HG02852 (cell line): Measurements from ENCODE around the gene KCNMA1.

Source experiments
- ATAC-seq: cut with Tn5 transposase; IDR thresholded peaks from one replicate; pipeline ENCODE4 v1.9.1; 2021; ENCODE audit warnings: mild to moderate bottlenecking, moderate library complexity; ENCODE audit not compliant: unreplicated experiment

The KCNMA1 gene

GRCh38 chr10:76945166-76945565 lies 692.4 kb downstream of the KCNMA1 start:
- ATAC-seq = no peak

DNA sequence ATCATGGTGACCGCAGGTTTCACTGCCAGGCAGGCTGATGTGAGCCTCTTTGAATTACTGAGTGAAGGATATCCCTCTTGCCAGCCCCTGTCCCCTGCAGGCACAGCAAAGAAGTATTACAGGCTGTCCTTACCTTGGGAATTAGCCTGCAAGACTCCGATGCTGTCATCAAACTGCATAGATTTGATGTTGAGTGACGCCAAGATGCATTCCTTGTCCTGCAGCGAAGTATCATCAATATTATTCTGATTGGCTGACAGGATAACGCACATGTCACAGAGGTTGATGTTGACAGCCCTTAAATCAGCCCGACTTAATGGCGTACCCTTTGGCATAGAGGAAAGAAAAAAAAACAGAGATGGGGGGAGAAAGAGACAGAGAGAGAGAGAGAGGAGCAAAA lies 693.0 kb downstream of the KCNMA1 start:
- no peak for ATAC-seq

- no peak for ATAC-seq
Measured at GRCh38 chr10:76942628-76943416, 694.8 kb downstream of the KCNMA1 start.

- ATAC-seq = no peak
Measured at GRCh38 chr10:76939933-76940468, 697.6 kb downstream of the KCNMA1 start.

- no peak for ATAC-seq
Measured at GRCh38 chr10:76937181-76937600, 700.4 kb downstream of the KCNMA1 start.

- no peak for ATAC-seq
Measured at GRCh38 chr10:76935941-76936613, 701.5 kb downstream of the KCNMA1 start.

GRCh38 chr10:76928565-76928964 lies 709.0 kb downstream of the KCNMA1 start:
- ATAC-seq = no peak

- no peak for ATAC-seq
Measured at GRCh38 chr10:76925636-76926405, 711.8 kb downstream of the KCNMA1 start.

DNA sequence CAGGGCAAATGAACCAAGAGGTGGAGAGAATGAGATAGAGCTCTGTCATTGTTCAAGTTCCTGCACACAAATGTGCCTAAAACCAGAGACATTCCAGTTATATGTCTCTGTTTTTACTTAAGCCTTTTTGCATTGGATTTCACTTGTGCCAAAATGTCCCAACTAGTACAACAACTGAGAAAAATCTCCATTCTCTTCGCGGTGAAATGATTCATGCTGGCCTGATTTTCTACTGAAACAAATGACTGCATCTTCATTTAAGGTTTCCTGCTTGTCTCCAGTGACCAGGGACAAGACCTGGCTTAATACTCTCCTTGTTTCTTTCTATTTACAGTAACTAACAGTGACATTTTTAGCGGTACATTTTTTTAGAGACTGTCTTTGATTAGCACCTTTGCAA lies 714.9 kb downstream of the KCNMA1 start:
- ATAC-seq = no peak

DNA sequence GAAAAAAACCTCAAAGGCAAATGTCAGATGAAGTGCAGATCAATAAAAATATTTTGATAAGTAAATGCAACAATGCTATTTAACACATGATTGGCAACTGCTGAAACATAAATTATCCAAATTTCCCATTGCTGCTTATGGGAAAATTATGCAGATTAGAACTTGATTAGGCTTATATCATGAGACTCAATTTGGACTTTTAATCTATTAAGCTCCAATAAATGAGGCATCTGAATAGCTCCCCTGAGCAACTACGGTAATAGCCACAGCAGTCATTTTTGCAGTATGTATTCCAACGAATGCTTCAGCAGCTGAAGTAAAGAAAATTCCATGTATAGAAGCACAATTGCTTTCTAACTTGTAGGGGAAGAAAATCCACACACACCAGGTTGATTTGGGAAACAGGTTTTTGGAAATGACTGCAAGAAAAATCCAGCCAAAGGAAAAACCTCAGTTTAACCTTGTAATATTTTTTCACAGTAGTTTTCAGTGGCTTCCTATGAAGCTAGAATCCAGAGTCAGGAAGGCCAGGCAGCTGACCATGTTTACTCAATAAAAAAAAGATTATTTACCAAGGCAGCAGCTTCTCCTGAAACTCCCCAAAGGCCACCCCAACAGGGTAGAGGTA lies 716.1 kb downstream of the KCNMA1 start:
- no peak for ATAC-seq

DNA sequence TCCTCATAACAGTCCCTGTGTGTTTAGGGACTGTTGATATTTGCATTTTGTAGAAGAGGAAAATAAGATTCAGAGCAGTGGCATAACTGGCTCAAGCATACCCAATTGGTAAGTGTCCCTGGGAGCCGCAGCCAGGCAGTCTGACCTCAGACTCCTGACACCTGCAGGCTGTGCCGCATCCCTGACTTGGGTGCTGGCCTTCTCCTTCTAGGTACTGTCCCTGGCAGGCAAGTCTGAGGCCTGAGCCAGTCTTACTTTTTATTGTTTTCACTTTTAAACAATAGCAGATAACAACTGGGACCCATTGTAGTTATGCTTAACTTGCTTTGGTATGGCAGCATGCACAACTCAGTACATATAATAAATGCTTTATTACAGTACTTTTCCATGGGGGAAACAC lies 717.0 kb downstream of the KCNMA1 start:
- ATAC-seq = no peak

GRCh38 chr10:76918106-76918505 lies 719.5 kb downstream of the KCNMA1 start:
- no peak for ATAC-seq

DNA sequence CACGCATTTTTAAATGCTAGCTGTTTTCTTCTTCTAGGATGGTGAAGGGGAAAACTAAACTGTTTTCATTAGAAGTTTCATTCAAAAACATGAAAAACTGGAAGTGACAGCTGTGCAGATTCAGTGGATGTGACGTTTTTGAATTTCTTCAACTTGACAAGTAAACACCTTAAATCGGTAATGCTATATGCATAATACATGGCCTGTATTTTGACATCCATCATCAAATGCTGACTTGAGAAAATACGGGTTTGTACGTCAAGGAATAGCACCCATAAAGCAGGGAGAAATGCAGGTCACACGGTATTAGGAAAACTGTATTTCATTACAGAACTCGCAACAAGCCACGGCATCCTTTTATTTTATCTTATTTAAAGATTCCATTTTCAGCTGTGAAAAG lies 720.5 kb downstream of the KCNMA1 start:
- ATAC-seq = no peak

GRCh38 chr10:76916536-76916935 lies 721.1 kb downstream of the KCNMA1 start:
- no peak for ATAC-seq

DNA sequence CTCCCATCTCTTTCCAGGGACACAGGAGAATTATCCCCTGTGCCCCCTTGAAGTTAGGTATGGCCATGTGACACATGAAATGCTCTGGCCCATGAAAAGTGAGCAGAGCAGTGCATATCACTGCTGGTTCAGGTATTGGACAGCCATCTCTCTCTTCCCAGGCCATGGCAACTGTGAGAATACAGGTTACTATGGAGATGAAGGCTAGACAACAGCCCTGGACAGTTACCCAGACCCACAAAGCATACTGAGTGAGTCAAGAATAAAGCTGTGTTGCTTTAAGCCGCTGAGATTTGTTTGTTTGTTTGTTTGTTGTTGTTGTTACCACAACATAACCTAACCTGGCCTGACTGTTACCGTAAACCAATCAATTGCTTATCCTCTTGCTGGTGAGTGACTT lies 722.3 kb downstream of the KCNMA1 start:
- ATAC-seq = no peak

DNA sequence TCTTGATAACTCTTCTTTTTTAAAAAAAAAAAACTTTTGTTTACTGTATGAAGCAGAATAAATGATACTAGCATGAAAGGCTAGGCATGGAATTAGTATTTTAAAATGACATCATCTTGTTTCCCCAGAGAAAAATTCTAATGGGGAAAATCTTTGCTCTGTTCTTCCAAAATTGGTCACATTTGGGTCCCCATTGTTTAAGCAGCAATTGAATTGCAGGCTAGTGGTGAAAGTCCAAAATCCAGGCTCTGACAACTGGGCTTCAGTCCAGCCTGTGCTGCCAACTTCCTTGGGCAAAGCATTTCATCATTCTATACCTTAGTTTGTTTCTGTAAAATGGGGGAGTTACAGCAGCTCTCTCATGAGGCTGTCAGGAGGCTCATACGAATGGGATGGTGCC lies 726.4 kb downstream of the KCNMA1 start:
- no peak for ATAC-seq

- ATAC-seq = no peak
Measured at GRCh38 chr10:76910184-76910962, 727.2 kb downstream of the KCNMA1 start.

DNA sequence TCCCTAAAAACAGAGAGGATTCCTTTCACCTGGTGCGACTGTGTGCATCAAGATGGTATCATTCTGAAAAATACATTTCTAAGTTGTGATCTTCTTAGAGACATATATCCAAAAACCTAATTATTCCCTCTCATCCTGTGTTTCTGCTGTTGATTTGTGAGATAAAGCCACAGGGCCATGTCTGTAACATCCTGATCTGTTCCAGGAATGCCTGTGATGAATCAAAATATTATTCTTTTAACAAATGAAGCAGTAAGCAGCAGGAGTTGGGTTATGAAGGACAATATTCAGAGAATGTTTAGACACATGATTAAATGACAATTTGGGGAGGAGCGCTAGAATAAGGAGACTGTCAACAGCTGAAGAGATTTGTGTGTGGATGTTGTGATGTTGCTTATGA lies 731.4 kb downstream of the KCNMA1 start:
- no peak for ATAC-seq

DNA sequence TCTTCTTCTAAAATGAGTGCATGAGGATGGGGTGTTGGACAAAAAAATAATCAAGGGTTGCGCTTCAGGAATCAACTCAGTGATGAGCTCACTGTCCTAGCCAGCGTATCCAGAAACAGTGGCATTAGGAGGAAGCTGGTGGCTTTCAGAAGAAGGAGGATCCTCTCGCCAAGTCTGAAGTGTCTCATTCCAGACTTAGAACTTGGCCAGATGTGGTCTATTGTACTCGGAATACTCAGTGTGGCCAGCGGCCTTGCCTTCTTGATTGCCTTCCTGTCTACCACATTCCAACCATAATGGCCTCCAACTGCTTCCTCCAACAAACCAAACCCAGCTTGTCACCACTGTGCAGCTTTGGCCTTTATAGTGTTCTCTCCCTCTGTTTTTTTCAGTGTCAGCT lies 732.4 kb downstream of the KCNMA1 start:
- no peak for ATAC-seq

DNA sequence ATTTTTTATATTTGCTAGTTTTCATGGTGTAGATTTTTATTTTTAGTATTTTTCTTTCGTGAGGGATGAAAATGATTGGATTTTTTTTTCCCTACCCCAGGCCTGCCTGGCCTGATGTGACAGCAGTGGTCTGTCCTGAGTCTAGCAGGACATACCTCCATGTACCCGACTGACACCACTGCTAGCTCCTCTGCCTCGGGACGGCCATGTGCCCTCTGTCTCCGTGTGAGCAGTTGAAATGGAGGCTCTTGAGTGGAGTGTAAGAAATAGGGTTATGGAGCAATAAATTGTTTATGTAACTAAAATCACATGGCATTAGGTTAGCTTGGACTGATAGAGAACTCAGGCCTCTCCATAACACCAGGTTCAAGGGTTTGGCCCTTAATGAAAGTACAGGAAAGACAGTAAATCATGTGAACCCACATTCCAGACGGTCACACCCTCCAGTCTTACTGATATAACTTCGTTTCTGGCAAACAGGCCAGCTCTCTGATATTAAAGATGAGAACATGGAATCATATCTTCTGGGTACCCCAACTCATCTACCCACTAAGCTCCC lies 734.1 kb downstream of the KCNMA1 start:
- no peak for ATAC-seq
